NCI-H82 treated with DMSO at 0.1 percent for 48 hours (cell line): ENCODE measurements around the gene JDP2.
"Not testable (repeated sequence)": the region's sequence is repeated elsewhere in the genome, so short reads cannot be mapped to it uniquely, and the experiment has no call there.

ENCODE experiments used
- DNase-seq: peaks from one replicate; lab custom pipeline; 2025; ENCODE audit not compliant: unreplicated experiment; lab: John Stamatoyannopoulos, UW

Gene JDP2

GRCh38 chr14:75454963-75455546 is 27.2 kb downstream of the JDP2 start:
- no peak for DNase-seq

GRCh38 chr14:75456069-75456996 is 28.5 kb downstream of the JDP2 start:
- no peak for DNase-seq

- no peak for DNase-seq
These were observed 29.1 kb downstream of the JDP2 start for GRCh38 chr14:75456997-75457335.

- DNase-seq, result no peak
These were observed 29.9 kb downstream of the JDP2 start for GRCh38 chr14:75457648-75458165.

GRCh38 chr14:75458305-75458704 is 30.5 kb downstream of the JDP2 start:
- DNase-seq, result no peak

GRCh38 chr14:75459099-75459741 is 31.4 kb downstream of the JDP2 start:
- no peak for DNase-seq

- DNase-seq, result no peak
These were observed 32.0 kb downstream of the JDP2 start for GRCh38 chr14:75459791-75460190.

GRCh38 chr14:75460394-75460793 is 32.6 kb downstream of the JDP2 start:
- no peak for DNase-seq

GRCh38 chr14:75461303-75461702 is 33.5 kb downstream of the JDP2 start:
- DNase-seq, result no peak

GRCh38 chr14:75461755-75462349 is 34.0 kb downstream of the JDP2 start:
- DNase-seq, result no peak

GRCh38 chr14:75464626-75465025 is 36.8 kb downstream of the JDP2 start:
- DNase-seq, result no peak

GRCh38 chr14:75467763-75468162 is 39.9 kb downstream of the JDP2 start:
- DNase-seq, result no peak

- DNase-seq, result no peak
These were observed 41.3 kb downstream of the JDP2 start for GRCh38 chr14:75469164-75469563.

- DNase-seq, result no peak
These were observed 41.9 kb downstream of the JDP2 start for GRCh38 chr14:75469606-75470237.

GRCh38 chr14:75470238-75470797 is 42.5 kb downstream of the JDP2 start:
- DNase-seq, result no peak

- no peak for DNase-seq
These were observed 43.2 kb downstream of the JDP2 start for GRCh38 chr14:75471059-75471458.

- DNase-seq, result not testable (repeated sequence)
These were observed 46.3 kb downstream of the JDP2 start for GRCh38 chr14:75474127-75474526.

- no peak for DNase-seq
These were observed 48.6 kb downstream of the JDP2 start for GRCh38 chr14:75476274-75476995.

GRCh38 chr14:75477881-75478280 is 50.1 kb downstream of the JDP2 start:
- no peak for DNase-seq
